Neural cell (in vitro differentiated cells): Measurements from ENCODE around the gene PRUNE2.

ENCODE experiments used
- CTCF ChIP-seq: fragments of 450-650 bp; IDR thresholded peaks from 2 replicates; pipeline ENCODE4 v1.5.1; 2014; ENCODE audit warnings: antibody characterized with exemption, mild to moderate bottlenecking, moderate library complexity; ENCODE audit not compliant: poor library complexity, severe bottlenecking
- EP300 ChIP-seq: fragments of 450-650 bp; conservative IDR thresholded peaks from 2 replicates; pipeline ENCODE4 v1.6.1; 2014; ENCODE audit warnings: antibody characterized with exemption, mild to moderate bottlenecking, moderate library complexity; ENCODE audit not compliant: poor library complexity, severe bottlenecking
- EZH2 ChIP-seq: fragments of 200-600, 300-800 bp; shearing (Covaris generic), sonication (generic); IDR thresholded peaks from 2 replicates; pipeline ENCODE4 v1.6.1; 2014; ENCODE audit warnings: antibody characterized with exemption, low read length, borderline replicate concordance, mild to moderate bottlenecking; ENCODE audit not compliant: insufficient read depth, poor library complexity, severe bottlenecking
- MXI1 ChIP-seq: fragments of 450-650 bp; conservative IDR thresholded peaks from 2 replicates; pipeline ENCODE4 v1.6.1; 2014; ENCODE audit warnings: antibody characterized with exemption, mild to moderate bottlenecking; ENCODE audit not compliant: poor library complexity, severe bottlenecking
- POLR2AphosphoS5 ChIP-seq: IDR thresholded peaks from 2 replicates; pipeline ENCODE4 v1.6.1; 2012
- RAD21 ChIP-seq: fragments of 450-650 bp; conservative IDR thresholded peaks from 2 replicates; pipeline ENCODE4 v1.6.1; 2014; ENCODE audit warnings: antibody characterized with exemption, mild to moderate bottlenecking, moderate library complexity
- REST ChIP-seq: IDR thresholded peaks from 2 replicates; pipeline ENCODE4 v1.6.1; 2012; ENCODE audit warnings: borderline replicate concordance
- SMC3 ChIP-seq: fragments of 450-650 bp; conservative IDR thresholded peaks from 2 replicates; pipeline ENCODE4 v1.6.1; 2014; ENCODE audit warnings: antibody characterized with exemption, mild to moderate bottlenecking, moderate library complexity; ENCODE audit not compliant: poor library complexity
- TAF1 ChIP-seq: IDR thresholded peaks from 2 replicates; pipeline ENCODE4 v1.6.1; 2012; ENCODE audit warnings: low read depth

- no peak for TF ChIP-seq POLR2AphosphoS5
- no peak for TF ChIP-seq EZH2
- TF ChIP-seq CTCF = no peak
- TF ChIP-seq MXI1 = no peak
- no peak for TF ChIP-seq EP300
- no peak for TF ChIP-seq SMC3
- no peak for TF ChIP-seq RAD21
- TF ChIP-seq REST = no peak
- TF ChIP-seq TAF1 = no peak
Measured at GRCh38 chr9:76913467-76913866, 7.6 kb upstream of the PRUNE2 start.
